Osteoblast (primary cell): ENCODE data around the gene KCNT2. TPM values are rescaled to one million over a fixed set of nuclear protein-coding genes. Genes with fewer than 3 reads are reported as not detected.

Source experiments
- DNase-seq: peaks from one replicate; pipeline ENCODE4 v3.0.0; 2011; ENCODE audit warnings: low spot score, mixed read lengths; ENCODE audit not compliant: insufficient read length; ENCODE audit errors: missing footprints
- H2AFZ ChIP-seq: 2 replicates; pipeline ENCODE4 v1.6.0; 2011; ENCODE audit warnings: mild to moderate bottlenecking, low read length
- H3K27ac ChIP-seq: 2 replicates; pipeline ENCODE4 v1.5.1; 2011; ENCODE audit warnings: mild to moderate bottlenecking, low read depth, low read length, moderate library complexity
- H3K27me3 ChIP-seq: 2 replicates; pipeline ENCODE4 v1.6.0; 2012; ENCODE audit warnings: mild to moderate bottlenecking, control low read depth, inconsistent platforms, low read length, moderate library complexity; ENCODE audit not compliant: insufficient read depth
- H3K36me3 ChIP-seq: 2 replicates; pipeline ENCODE4 v1.5.1; 2011; ENCODE audit warnings: mild to moderate bottlenecking, low read length, control low read depth, moderate library complexity; ENCODE audit not compliant: insufficient read depth
- H3K4me1 ChIP-seq: 2 replicates; pipeline ENCODE4 v1.5.1; 2011; ENCODE audit warnings: mild to moderate bottlenecking, low read length, control low read depth, moderate library complexity; ENCODE audit not compliant: insufficient read depth
- H3K4me2 ChIP-seq: 2 replicates; pipeline ENCODE4 v1.6.0; 2011; ENCODE audit warnings: mild to moderate bottlenecking, low read length; ENCODE audit not compliant: insufficient read depth
- H3K4me3 ChIP-seq: fragments of 200-600 bp; sonication (generic); 3 replicates; pipeline ENCODE4 v1.5.1; 2012; ENCODE audit warnings: mild to moderate bottlenecking, low read length, inconsistent platforms; ENCODE audit not compliant: insufficient read depth
- H3K79me2 ChIP-seq: 2 replicates; pipeline ENCODE4 v1.6.0; 2012; ENCODE audit warnings: mild to moderate bottlenecking, low read length, control low read depth, inconsistent platforms; ENCODE audit not compliant: insufficient read depth
- H3K9me3 ChIP-seq: 2 replicates; pipeline ENCODE4 v1.5.1; 2011; ENCODE audit warnings: low read depth, low read length, control low read depth
- H4K20me1 ChIP-seq: 2 replicates; pipeline ENCODE4 v1.6.0; 2012; ENCODE audit warnings: mild to moderate bottlenecking, low read length, control low read depth; ENCODE audit not compliant: insufficient read depth
- total RNA-seq: library from RNA; depleted of rRNA; stranded (reverse); fragments of >200 nt; gene quantifications from 2 replicates; pipeline ENCODE4 v1.2.3, GENCODE V29; 2012
- TF ChIP-seq, protein P1 (sequence below): IDR thresholded peaks from 2 replicates; pipeline ENCODE4 v1.5.1; 2011; ENCODE audit warnings: mild to moderate bottlenecking, low read depth, low read length, moderate library complexity; ENCODE audit errors: extremely low read depth

KCNT2 gene
- total RNA-seq, 1 donor, result 10.5 TPM

DNA sequence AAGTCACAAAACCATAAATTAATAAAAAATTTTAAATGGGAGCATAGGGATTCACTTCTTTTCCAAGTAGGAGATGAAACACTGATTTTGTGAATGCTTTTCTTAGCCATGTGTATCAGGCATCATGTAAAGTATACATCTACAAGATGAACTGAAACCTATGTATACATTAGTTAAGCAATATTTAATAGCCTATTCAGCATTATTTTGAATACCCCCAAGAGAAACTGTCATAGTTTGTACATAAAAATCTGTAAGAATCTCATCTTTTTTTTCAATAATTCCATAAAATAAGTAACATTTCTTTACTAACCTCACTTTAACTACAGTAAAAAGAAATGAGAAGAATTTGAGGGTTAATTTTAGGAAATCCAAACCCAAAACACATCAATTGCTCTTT is 348.0 kb downstream of the KCNT2 start:
- no peak overlapping the region for H2AFZ ChIP-seq
- H3K4me1 ChIP-seq, result no peaks in the 10 kb centered on the region
- no peaks in the 10 kb centered on the region for H3K36me3 ChIP-seq
- no peak for DNase-seq
- TF ChIP-seq, protein P1, sequence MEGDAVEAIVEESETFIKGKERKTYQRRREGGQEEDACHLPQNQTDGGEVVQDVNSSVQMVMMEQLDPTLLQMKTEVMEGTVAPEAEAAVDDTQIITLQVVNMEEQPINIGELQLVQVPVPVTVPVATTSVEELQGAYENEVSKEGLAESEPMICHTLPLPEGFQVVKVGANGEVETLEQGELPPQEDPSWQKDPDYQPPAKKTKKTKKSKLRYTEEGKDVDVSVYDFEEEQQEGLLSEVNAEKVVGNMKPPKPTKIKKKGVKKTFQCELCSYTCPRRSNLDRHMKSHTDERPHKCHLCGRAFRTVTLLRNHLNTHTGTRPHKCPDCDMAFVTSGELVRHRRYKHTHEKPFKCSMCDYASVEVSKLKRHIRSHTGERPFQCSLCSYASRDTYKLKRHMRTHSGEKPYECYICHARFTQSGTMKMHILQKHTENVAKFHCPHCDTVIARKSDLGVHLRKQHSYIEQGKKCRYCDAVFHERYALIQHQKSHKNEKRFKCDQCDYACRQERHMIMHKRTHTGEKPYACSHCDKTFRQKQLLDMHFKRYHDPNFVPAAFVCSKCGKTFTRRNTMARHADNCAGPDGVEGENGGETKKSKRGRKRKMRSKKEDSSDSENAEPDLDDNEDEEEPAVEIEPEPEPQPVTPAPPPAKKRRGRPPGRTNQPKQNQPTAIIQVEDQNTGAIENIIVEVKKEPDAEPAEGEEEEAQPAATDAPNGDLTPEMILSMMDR, result no peak
- H3K4me3 ChIP-seq, result no peak overlapping the region
- no peak overlapping the region for H3K4me2 ChIP-seq
- no peaks in the 10 kb centered on the region for H4K20me1 ChIP-seq
- no peaks in the 10 kb centered on the region for H3K27me3 ChIP-seq
- H3K9me3 ChIP-seq, result no peaks in the 10 kb centered on the region
- H3K27ac ChIP-seq, result no peak overlapping the region
- no peaks in the 10 kb centered on the region for H3K79me2 ChIP-seq

GRCh38 chr1:196259316-196259715 is 348.9 kb downstream of the KCNT2 start:
- H3K4me2 ChIP-seq, result no peak overlapping the region
- H3K4me1 ChIP-seq, result no peaks in the 10 kb centered on the region
- H3K27me3 ChIP-seq, result no peaks in the 10 kb centered on the region
- no peaks in the 10 kb centered on the region for H3K79me2 ChIP-seq
- no peaks in the 10 kb centered on the region for H3K9me3 ChIP-seq
- no peaks in the 10 kb centered on the region for H3K36me3 ChIP-seq
- no peak overlapping the region for H2AFZ ChIP-seq
- H4K20me1 ChIP-seq, result no peaks in the 10 kb centered on the region
- H3K4me3 ChIP-seq, result no peak overlapping the region
- no peak overlapping the region for H3K27ac ChIP-seq
- no peak for DNase-seq
- TF ChIP-seq, protein P1, result no peak

DNA sequence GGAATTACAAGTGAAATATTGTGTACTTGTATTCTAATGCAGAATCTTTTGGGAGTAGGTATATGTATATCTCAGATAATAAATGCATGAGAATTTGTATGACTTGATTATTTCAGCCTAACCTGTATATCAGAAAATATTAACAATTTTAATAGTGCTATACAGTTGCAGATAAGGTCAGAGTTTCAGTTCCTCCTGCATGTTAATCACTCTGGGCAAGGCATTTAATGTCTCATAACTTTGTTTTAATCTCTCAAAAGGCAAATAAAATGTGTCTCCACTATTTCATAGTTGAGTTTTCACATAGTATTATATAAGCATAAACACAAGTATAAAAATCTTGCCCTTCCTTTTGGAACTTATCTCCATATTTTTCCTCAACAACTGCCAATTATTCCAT is 352.5 kb downstream of the KCNT2 start:
- no peaks in the 10 kb centered on the region for H3K79me2 ChIP-seq
- H3K36me3 ChIP-seq, result no peaks in the 10 kb centered on the region
- no peak overlapping the region for H3K4me2 ChIP-seq
- H3K9me3 ChIP-seq, result no peaks in the 10 kb centered on the region
- DNase-seq, result no peak
- H2AFZ ChIP-seq, result no peak overlapping the region
- H3K27ac ChIP-seq, result no peak overlapping the region
- no peak overlapping the region for H3K4me3 ChIP-seq
- no peaks in the 10 kb centered on the region for H3K4me1 ChIP-seq
- no peaks in the 10 kb centered on the region for H4K20me1 ChIP-seq
- TF ChIP-seq, protein P1, result no peak
- H3K27me3 ChIP-seq, result no peaks in the 10 kb centered on the region

- DNase-seq, result no peak
- Histone ChIP-seq H3K79me2 (no peaks in the 10 kb centered on the region), H2AFZ (no peak overlapping the region), H3K4me1 (no peaks in the 10 kb centered on the region), H3K4me3 (no peak overlapping the region), H3K27me3 (no peaks in the 10 kb centered on the region), H3K36me3 (no peaks in the 10 kb centered on the region), H4K20me1 (no peaks in the 10 kb centered on the region), H3K27ac (no peak overlapping the region), H3K4me2 (no peak overlapping the region), H3K9me3 (no peaks in the 10 kb centered on the region)
- TF ChIP-seq, protein P1, result no peak
These were observed 378.7 kb downstream of the KCNT2 start for GRCh38 chr1:196229546-196229945.
